Left lung (tissue), 10 donors: Measurements from ENCODE around the gene SLC26A11. TPM values are rescaled to one million over a fixed set of nuclear protein-coding genes. Genes with fewer than 3 reads are reported as not detected.
"Not testable (repeated sequence)": the region's sequence is repeated elsewhere in the genome, so short reads cannot be mapped to it uniquely, and the experiment has no call there.

ENCODE experiments used
- ATAC-seq: fragments of 200-7000 bp; cut with Tn5 transposase; one replicate; pipeline ENCODE4 v1.9.1; 2020; ENCODE audit warnings: moderate library complexity
- DNase-seq, 4 donors: peaks; one replicate each; pipeline ENCODE4 v3.0.0-alpha.2; 2013 to 2020
- H3K27ac ChIP-seq, 2 donors: fragments of 200-600 bp; sonication (generic) in 1 of 2; one replicate each; pipeline versions ENCODE4 v1.5.0 to v1.8.0; 2020 to 2021
- H3K27me3 ChIP-seq, 2 donors: fragments of 200-600 bp; sonication (generic) in 1 of 2; one replicate each; pipeline versions ENCODE4 v1.5.0 to v1.8.0; 2020 to 2021
- H3K36me3 ChIP-seq, 2 donors: fragments of 200-600 bp; sonication (generic) in 1 of 2; one replicate each; pipeline versions ENCODE4 v1.5.0 to v1.8.0; 2020 to 2021
- H3K4me1 ChIP-seq, 2 donors: fragments of 200-600 bp; one replicate each; pipeline ENCODE4 v1.8.0; 2021
- H3K4me3 ChIP-seq, 2 donors: fragments of 200-600 bp; sonication (generic) in 1 of 2; one replicate each; pipeline versions ENCODE4 v1.5.0 to v1.8.0; 2020 to 2021; ENCODE audit warnings: mild to moderate bottlenecking in 1 of 2
- H3K9me3 ChIP-seq, 2 donors: fragments of 200-600 bp; sonication (generic) in 1 of 2; one replicate each; pipeline versions ENCODE4 v1.5.0 to v1.8.0; 2020 to 2021
- intact Hi-C, 2 donors: fragments of 100-400 bp; cut with DNase I; formaldehyde crosslinking; loops; one replicate each; pipeline versions ENCODE4 v1.11.2 to v1.14.2; 2022
- polyA plus RNA-seq, 6 donors: library from polyadenylated mRNA; unstranded; fragments of 120-200 nt; gene quantifications; one replicate each; pipeline ENCODE4 v1.2.1, GENCODE V29; 2013; ENCODE audit not compliant: insufficient read length in 6 of 6
- total RNA-seq, 2 donors: library from RNA; stranded (reverse); fragmentation: NEBNext Ultra II Directional; extraction: Animal tissue kit (Norgen Biotek cat#: 25700); gene quantifications; one replicate each; pipeline ENCODE4 v1.2.1, GENCODE V29; 2021
- TF ChIP-seq, protein P1 (sequence below), 2 donors: fragments of 200-600 bp; sonication (generic) in 1 of 2; IDR thresholded peaks; one replicate each; pipeline versions ENCODE4 v1.5.0 to v1.8.0; 2021; ENCODE audit warnings: antibody characterized with exemption in 2 of 2
- donor health status: DM: no; HTN: yes; CAD: no.
- donor health status: DM: no; HTN: no; CAD: no.

SLC26A11 gene
- total and polyA plus RNA-seq, 8 donors: 22.3 to 36.0 (median 24.6) TPM

DNA sequence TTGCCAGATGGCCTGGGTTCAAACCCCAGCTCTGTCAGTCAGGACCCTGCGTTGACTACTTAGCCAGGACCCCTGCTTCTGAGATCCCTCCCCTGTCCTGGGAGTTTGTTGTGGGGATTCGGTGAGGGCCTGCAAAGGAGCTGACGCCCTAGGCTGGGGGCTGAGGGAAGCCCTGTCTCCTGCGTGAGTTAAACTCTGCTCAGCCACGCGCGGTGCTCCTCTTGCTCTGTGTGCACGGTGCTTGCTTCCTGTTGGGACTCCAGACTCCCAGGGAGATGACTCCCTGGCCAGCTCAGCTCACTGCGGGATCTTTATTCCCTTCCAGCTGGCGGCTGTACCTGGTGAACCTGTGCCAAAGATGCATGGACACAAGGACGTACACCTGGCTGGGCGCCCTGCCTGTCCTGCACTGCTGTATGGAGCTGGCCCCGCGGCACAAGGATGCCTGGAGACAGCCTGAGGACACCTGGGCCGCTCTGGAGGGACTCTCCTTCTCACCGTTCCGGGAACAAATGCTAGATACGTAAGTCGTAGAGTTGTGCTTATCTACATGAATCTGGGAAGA is 77.9 kb downstream of the SLC26A11 start:
- intact Hi-C loops: no loop called here
- DNase-seq (peak in 1 of 4 donors; percentile 59), ATAC-seq (no peak)
- no peak overlapping the region for H3K4me3 ChIP-seq
- TF ChIP-seq, protein P1, sequence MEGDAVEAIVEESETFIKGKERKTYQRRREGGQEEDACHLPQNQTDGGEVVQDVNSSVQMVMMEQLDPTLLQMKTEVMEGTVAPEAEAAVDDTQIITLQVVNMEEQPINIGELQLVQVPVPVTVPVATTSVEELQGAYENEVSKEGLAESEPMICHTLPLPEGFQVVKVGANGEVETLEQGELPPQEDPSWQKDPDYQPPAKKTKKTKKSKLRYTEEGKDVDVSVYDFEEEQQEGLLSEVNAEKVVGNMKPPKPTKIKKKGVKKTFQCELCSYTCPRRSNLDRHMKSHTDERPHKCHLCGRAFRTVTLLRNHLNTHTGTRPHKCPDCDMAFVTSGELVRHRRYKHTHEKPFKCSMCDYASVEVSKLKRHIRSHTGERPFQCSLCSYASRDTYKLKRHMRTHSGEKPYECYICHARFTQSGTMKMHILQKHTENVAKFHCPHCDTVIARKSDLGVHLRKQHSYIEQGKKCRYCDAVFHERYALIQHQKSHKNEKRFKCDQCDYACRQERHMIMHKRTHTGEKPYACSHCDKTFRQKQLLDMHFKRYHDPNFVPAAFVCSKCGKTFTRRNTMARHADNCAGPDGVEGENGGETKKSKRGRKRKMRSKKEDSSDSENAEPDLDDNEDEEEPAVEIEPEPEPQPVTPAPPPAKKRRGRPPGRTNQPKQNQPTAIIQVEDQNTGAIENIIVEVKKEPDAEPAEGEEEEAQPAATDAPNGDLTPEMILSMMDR (IDR thresholded peaks at IDR 0.05): no peak
- H3K36me3 ChIP-seq: peaks cover 2 to 100% of the 10 kb centered on the region in 2 donors
- no peaks in the 10 kb centered on the region for H3K4me1 ChIP-seq
- H3K27ac ChIP-seq: no peak overlapping the region
- no peaks in the 10 kb centered on the region for H3K27me3 ChIP-seq
- H3K9me3 ChIP-seq: peaks cover 0 to 3% of the 10 kb centered on the region in 2 donors

DNA sequence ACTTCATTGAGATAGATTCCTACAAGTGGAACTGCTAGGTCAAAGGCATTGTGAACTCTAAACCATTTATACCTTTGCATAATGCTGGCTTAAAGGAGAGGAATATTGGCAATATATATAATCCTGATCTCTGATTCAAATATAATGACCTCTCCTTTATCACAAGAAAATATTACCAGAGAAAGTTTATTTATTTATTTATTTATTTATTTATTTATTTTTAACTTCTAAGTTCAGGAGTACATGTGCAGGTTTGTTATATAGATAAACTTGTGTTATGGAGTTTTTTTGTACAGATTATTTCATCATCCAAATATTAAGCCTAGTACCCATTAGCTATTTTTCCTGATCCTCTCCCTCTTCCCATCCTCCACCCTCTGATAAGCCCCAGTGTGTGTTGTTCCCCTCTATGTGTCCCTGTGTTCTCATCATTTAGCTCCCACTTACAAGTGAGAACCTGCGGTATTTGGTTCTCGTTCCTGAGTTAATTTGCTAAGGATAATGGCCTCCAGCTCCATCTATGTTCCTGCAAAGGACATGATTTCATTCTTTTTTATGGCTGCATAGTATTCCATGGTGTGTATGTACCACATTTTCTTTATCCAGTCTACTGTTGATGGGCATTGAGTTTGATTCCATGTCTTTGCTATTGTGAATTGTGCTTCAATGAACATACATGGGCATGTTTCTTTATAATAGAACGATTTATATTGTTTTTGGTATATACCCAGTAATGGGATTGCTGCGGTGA is 79.3 kb downstream of the SLC26A11 start:
- H3K4me3 ChIP-seq, H3K27me3 ChIP-seq, H3K27ac ChIP-seq, ATAC-seq, H3K4me1 ChIP-seq, intact Hi-C loops, DNase-seq: not testable (repeated sequence)
- peaks cover 2 to 100% of the 10 kb centered on the region in 2 donors for H3K36me3 ChIP-seq
- peaks cover 0 to 17% of the 10 kb centered on the region in 2 donors for H3K9me3 ChIP-seq

DNA sequence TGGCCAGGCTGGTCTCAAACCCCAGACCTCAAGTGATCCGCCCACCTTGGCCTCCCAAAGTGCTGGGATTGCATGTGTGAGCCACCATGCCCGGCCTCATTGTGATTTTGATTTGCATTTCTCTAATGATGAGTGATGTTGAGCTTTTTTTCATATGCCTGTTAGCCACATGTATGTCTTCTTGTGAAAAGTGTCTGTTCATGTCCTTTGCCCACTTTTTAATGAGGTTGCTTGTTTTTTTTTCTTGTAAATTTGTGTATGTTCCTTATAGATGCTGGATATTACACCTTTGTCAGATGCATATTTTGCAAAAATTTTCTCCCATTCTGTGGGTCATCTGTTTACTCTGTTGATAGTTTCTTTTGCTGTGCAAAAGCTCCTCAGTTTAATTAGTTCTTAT is 80.5 kb downstream of the SLC26A11 start:
- intact Hi-C loops, H3K27me3 ChIP-seq, H3K4me1 ChIP-seq, ATAC-seq, H3K27ac ChIP-seq, H3K4me3 ChIP-seq: not testable (repeated sequence)
- DNase-seq: peak in 1 of 4 donors; percentile 5
- H3K36me3 ChIP-seq: peaks cover 2 to 100% of the 10 kb centered on the region in 2 donors
- peaks cover 0 to 17% of the 10 kb centered on the region in 2 donors for H3K9me3 ChIP-seq

Other genes starting within 250 kb of the SLC26A11 start
- gene TBC1D16, start 184.6 kb upstream of the SLC26A11 start, total RNA-seq: 10 to 100 TPM; 28.6 to 49.1 TPM
- 10 to 100 TPM; 17.3 to 38.7 (median 31.2) TPM for gene TBC1D16, start 184.6 kb upstream of the SLC26A11 start, polyA plus RNA-seq
- gene CCDC40, start 183.8 kb upstream of the SLC26A11 start, total RNA-seq: 1 to 10 TPM; 8.0 to 8.4 TPM
- 10 to 100 TPM in 5 of 6 donors, 1 to 10 TPM in 1; 8.8 to 15.2 (median 13.1) TPM for gene CCDC40, start 183.8 kb upstream of the SLC26A11 start, polyA plus RNA-seq
- 100 to 1,000 TPM in 1 of 2 donors, 10 to 100 TPM in 1; 85.7 to 105 TPM for gene GAA, start 118.8 kb upstream of the SLC26A11 start, total RNA-seq
- 10 to 100 TPM; 24.1 to 49.0 (median 33.3) TPM for gene GAA, start 118.8 kb upstream of the SLC26A11 start, polyA plus RNA-seq
- gene EIF4A3, start 73.3 kb upstream of the SLC26A11 start, total RNA-seq: 10 to 100 TPM; 58.5 to 72.9 TPM
- gene EIF4A3, start 73.3 kb upstream of the SLC26A11 start, polyA plus RNA-seq: 10 to 100 TPM; 78.7 to 90.7 (median 86.2) TPM
- 1 to 10 TPM in 1 of 2 donors, under 1 TPM in 1; 0.41 to 1.0 TPM for gene CARD14, start 50.4 kb upstream of the SLC26A11 start, total RNA-seq
- 1 to 10 TPM; 1.0 to 3.2 (median 2.1) TPM for gene CARD14, start 50.4 kb upstream of the SLC26A11 start, polyA plus RNA-seq
- 10 to 100 TPM; 55.4 to 83.8 TPM for gene SGSH, start 94 bp upstream of the SLC26A11 start, total RNA-seq
- 10 to 100 TPM; 40.8 to 52.4 (median 43.7) TPM for gene SGSH, start 94 bp upstream of the SLC26A11 start, polyA plus RNA-seq
- gene RNF213, start 40.4 kb downstream of the SLC26A11 start, total RNA-seq: 100 to 1,000 TPM; 212 to 264 TPM
- gene RNF213, start 40.4 kb downstream of the SLC26A11 start, polyA plus RNA-seq: 100 to 1,000 TPM in 3 of 6 donors, 10 to 100 TPM in 3; 89.0 to 115 (median 100.0) TPM
- gene ENDOV, start 194.7 kb downstream of the SLC26A11 start, total RNA-seq: 10 to 100 TPM; 18.8 to 24.9 TPM
- 10 to 100 TPM; 37.1 to 49.9 (median 44.0) TPM for gene ENDOV, start 194.7 kb downstream of the SLC26A11 start, polyA plus RNA-seq